ENCODE results near the gene SPDEF.

Gene SPDEF

GRCh38 chr6:34565722-34566137 lies 9.6 kb upstream of the SPDEF start:
- Histone ChIP-seq H3K4me1 (ENCODE audit: control insufficient read depth, low read length) (no peaks in the 10 kb centered on the region), H3K9me2 (replicated peaks; ENCODE audit: control insufficient read depth, low read length) (no peaks in the 10 kb centered on the region), H3K27ac (ENCODE audit: low read depth, low read length) (no peak overlapping the region), H3K36me3 (ENCODE audit: control insufficient read depth, low read length) (no peaks in the 10 kb centered on the region), H3K79me2 (ENCODE audit: control insufficient read depth, low read length) (no peaks in the 10 kb centered on the region), H3K27me3 (ENCODE audit: control insufficient read depth, low read length) (peaks cover 4% of the 10 kb centered on the region; the same call in 1 of the 2 replicates), H3F3A (ENCODE audit: control insufficient read depth, insufficient read depth) (no peaks in the 10 kb centered on the region), H4K20me1 (ENCODE audit: control insufficient read depth, insufficient read depth, low read depth, low read length) (no peaks in the 10 kb centered on the region), H3K4me3 (ENCODE audit: low read length) (no peak overlapping the region), H3K9me3 (ENCODE audit: control insufficient read depth, insufficient read depth, low read length) (no peaks in the 10 kb centered on the region), H3K4me2 (ENCODE audit: low read length) (no peak overlapping the region)
- no peak for TF ChIP-seq EZH2phosphoT487 (IDR thresholded peaks at IDR 0.05; ENCODE audit: borderline replicate concordance, low read length)
- TF ChIP-seq CTCF (IDR thresholded peaks at IDR 0.05; ENCODE audit: low read depth, low read length, poor library complexity, severe bottlenecking) = peak; percentile 17

- Histone ChIP-seq H3K4me1 (ENCODE audit: control insufficient read depth, low read length) (no peaks in the 10 kb centered on the region), H3K79me2 (ENCODE audit: control insufficient read depth, low read length) (no peaks in the 10 kb centered on the region), H3K27ac (ENCODE audit: low read depth, low read length) (no peak overlapping the region), H3F3A (ENCODE audit: control insufficient read depth, insufficient read depth) (no peaks in the 10 kb centered on the region), H3K36me3 (ENCODE audit: control insufficient read depth, low read length) (no peaks in the 10 kb centered on the region), H3K9me3 (ENCODE audit: control insufficient read depth, insufficient read depth, low read length) (no peaks in the 10 kb centered on the region), H3K27me3 (ENCODE audit: control insufficient read depth, low read length) (peaks cover 4% of the 10 kb centered on the region; the same call in 1 of the 2 replicates), H4K20me1 (ENCODE audit: control insufficient read depth, insufficient read depth, low read depth, low read length) (no peaks in the 10 kb centered on the region), H3K4me3 (ENCODE audit: low read length) (no peak overlapping the region), H3K9me2 (replicated peaks; ENCODE audit: control insufficient read depth, low read length) (no peaks in the 10 kb centered on the region), H3K4me2 (ENCODE audit: low read length) (no peak overlapping the region)
- TF ChIP-seq EZH2phosphoT487 (IDR thresholded peaks at IDR 0.05; ENCODE audit: borderline replicate concordance, low read length) (no peak), CTCF (IDR thresholded peaks at IDR 0.05; ENCODE audit: low read depth, low read length, poor library complexity, severe bottlenecking) (no peak)
Observed at GRCh38 chr6:34564181-34564580, 8.1 kb upstream of the SPDEF start.

- TF ChIP-seq CTCF (IDR thresholded peaks at IDR 0.05; ENCODE audit: low read depth, low read length, poor library complexity, severe bottlenecking) = no peak
- TF ChIP-seq EZH2phosphoT487 (IDR thresholded peaks at IDR 0.05; ENCODE audit: borderline replicate concordance, low read length) = no peak
- no peaks in the 10 kb centered on the region for H3K9me3 ChIP-seq (ENCODE audit: control insufficient read depth, insufficient read depth, low read length)
- no peak overlapping the region for H3K27ac ChIP-seq (ENCODE audit: low read depth, low read length)
- no peaks in the 10 kb centered on the region for H4K20me1 ChIP-seq (ENCODE audit: control insufficient read depth, insufficient read depth, low read depth, low read length)
- H3K36me3 ChIP-seq (ENCODE audit: control insufficient read depth, low read length) = no peaks in the 10 kb centered on the region
- no peaks in the 10 kb centered on the region for H3K79me2 ChIP-seq (ENCODE audit: control insufficient read depth, low read length)
- no peak overlapping the region for H3K4me3 ChIP-seq (ENCODE audit: low read length)
- H3K4me2 ChIP-seq (ENCODE audit: low read length) = no peak overlapping the region
- no peaks in the 10 kb centered on the region for H3K9me2 ChIP-seq (replicated peaks; ENCODE audit: control insufficient read depth, low read length)
- no peaks in the 10 kb centered on the region for H3F3A ChIP-seq (ENCODE audit: control insufficient read depth, insufficient read depth)
- H3K4me1 ChIP-seq (ENCODE audit: control insufficient read depth, low read length) = no peaks in the 10 kb centered on the region
- H3K27me3 ChIP-seq (ENCODE audit: control insufficient read depth, low read length) = peaks cover 4% of the 10 kb centered on the region; the same call in 1 of the 2 replicates
Observed at GRCh38 chr6:34563513-34563870, 7.4 kb upstream of the SPDEF start.

All from DOHH2 (cell line).